Psoas muscle (tissue), 8 donors: ENCODE results near the gene OR51B5. TPM values are rescaled to one million over a fixed set of nuclear protein-coding genes. Genes with fewer than 3 reads are reported as not detected.
"Not testable (repeated sequence)": the region's sequence is repeated elsewhere in the genome, so short reads cannot be mapped to it uniquely, and the experiment has no call there.

ENCODE experiments used
- ATAC-seq, 4 donors: fragments of 200-7000 bp; cut with Tn5 transposase; one replicate each; pipeline ENCODE4 v1.9.1; 2020; ENCODE audit warnings: moderate library complexity in 3 of 4, mild to moderate bottlenecking in 2 of 4
- DNase-seq, 2 donors: peaks; one replicate each; pipeline ENCODE4 v3.0.0-alpha.2; 2020
- H3K27ac ChIP-seq: fragments of 200-600 bp; one replicate; pipeline ENCODE4 v1.8.0; 2022
- H3K27me3 ChIP-seq, 3 donors: fragments of 200-600 bp in 1 of 3; one replicate each; pipeline versions ENCODE4 v1.6.1 to v1.8.0; 2013 to 2022; ENCODE audit warnings: low read length in 2 of 3, mild to moderate bottlenecking in 2 of 3, moderate library complexity in 1 of 3; ENCODE audit not compliant: insufficient read depth in 3 of 3
- H3K36me3 ChIP-seq, 2 donors: fragments of 200-600 bp in 1 of 2; one replicate each; pipeline versions ENCODE4 v1.6.1 to v1.8.0; 2013 to 2022; ENCODE audit warnings: low read depth in 1 of 2, mild to moderate bottlenecking in 1 of 2, moderate library complexity in 1 of 2; ENCODE audit not compliant: insufficient read depth in 1 of 2
- H3K4me1 ChIP-seq: fragments of 200-600 bp; one replicate; pipeline ENCODE4 v1.8.0; 2022
- H3K4me3 ChIP-seq: fragments of 200-600 bp; one replicate; pipeline ENCODE4 v1.8.0; 2022; ENCODE audit warnings: mild to moderate bottlenecking
- H3K9me3 ChIP-seq: fragments of 200-600 bp; one replicate; pipeline ENCODE4 v1.8.0; 2022
- WGBS, 3 donors: extraction: QIAGEN DNeasy Blood & Tissue Kit; methylation state at CpG; one replicate each; pipeline versions ENCODE4 v1.1.6 to v1.1.7; 2013; 5-methylcytosine and 5-hydroxymethylcytosine counted together
- intact Hi-C, 2 donors: fragments of 100-400 bp; cut with DNase I; formaldehyde crosslinking; loops; one replicate each; pipeline versions ENCODE4 v1.11.0 to v1.14.2; 2022
- polyA plus RNA-seq, 3 donors: library from polyadenylated mRNA; stranded (reverse); fragments of 200-250 nt; gene quantifications; one replicate each; pipeline ENCODE4 v1.2.3, GENCODE V29; 2013
- total RNA-seq, 4 donors: library from RNA; stranded (reverse); fragmentation: NEBNext Ultra II Directional in 2 of 4; extraction: Animal tissue kit (Norgen Biotek cat#: 25700) in 2 of 4; gene quantifications; one replicate each; pipeline versions ENCODE4 v1.2.1 to v1.2.4, GENCODE V29; 2021 to 2023
- TF ChIP-seq, protein P1 (sequence below): fragments of 200-600 bp; IDR thresholded peaks from one replicate; pipeline ENCODE4 v1.8.0; 2022; ENCODE audit warnings: antibody characterized with exemption
- donor health status: healthy with polysubstance abuse.
- donor health status: DM: no; HTN: no; CAD: no; lungs with moderate emphysema.
- donor health status: Bipolar disorder and iron deficiency.
- donor health status: healthy.
- donor health status: DM: yes; HTN: yes; CAD: no.
- donor health status: DM: no; HTN: no; CAD: no.
- donor health status: DM: no; HTN: no; CAD: no.
- donor health status: DM: yes; HTN: yes; CAD: no.

The OR51B5 gene
- total and polyA plus RNA-seq, 7 donors: not detected

- Histone ChIP-seq H3K27me3 (no peaks in the 10 kb centered on the region), H3K9me3 (no peaks in the 10 kb centered on the region), H3K4me3 (no peak overlapping the region), H3K36me3 (no peaks in the 10 kb centered on the region), H3K27ac (no peak overlapping the region), H3K4me1 (no peaks in the 10 kb centered on the region)
- TF ChIP-seq, protein P1, sequence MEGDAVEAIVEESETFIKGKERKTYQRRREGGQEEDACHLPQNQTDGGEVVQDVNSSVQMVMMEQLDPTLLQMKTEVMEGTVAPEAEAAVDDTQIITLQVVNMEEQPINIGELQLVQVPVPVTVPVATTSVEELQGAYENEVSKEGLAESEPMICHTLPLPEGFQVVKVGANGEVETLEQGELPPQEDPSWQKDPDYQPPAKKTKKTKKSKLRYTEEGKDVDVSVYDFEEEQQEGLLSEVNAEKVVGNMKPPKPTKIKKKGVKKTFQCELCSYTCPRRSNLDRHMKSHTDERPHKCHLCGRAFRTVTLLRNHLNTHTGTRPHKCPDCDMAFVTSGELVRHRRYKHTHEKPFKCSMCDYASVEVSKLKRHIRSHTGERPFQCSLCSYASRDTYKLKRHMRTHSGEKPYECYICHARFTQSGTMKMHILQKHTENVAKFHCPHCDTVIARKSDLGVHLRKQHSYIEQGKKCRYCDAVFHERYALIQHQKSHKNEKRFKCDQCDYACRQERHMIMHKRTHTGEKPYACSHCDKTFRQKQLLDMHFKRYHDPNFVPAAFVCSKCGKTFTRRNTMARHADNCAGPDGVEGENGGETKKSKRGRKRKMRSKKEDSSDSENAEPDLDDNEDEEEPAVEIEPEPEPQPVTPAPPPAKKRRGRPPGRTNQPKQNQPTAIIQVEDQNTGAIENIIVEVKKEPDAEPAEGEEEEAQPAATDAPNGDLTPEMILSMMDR: no peak
- DNase-seq: no peak
- no peak for ATAC-seq
- 50 to 58% (median 58%) methylated on average over 1 to 2 of the region's 2 CpGs for WGBS, 3 donors
- intact Hi-C loops: no loop called here
Observed at GRCh38 chr11:5364214-5364613, 20.9 kb upstream of the OR51B5 start.

DNA sequence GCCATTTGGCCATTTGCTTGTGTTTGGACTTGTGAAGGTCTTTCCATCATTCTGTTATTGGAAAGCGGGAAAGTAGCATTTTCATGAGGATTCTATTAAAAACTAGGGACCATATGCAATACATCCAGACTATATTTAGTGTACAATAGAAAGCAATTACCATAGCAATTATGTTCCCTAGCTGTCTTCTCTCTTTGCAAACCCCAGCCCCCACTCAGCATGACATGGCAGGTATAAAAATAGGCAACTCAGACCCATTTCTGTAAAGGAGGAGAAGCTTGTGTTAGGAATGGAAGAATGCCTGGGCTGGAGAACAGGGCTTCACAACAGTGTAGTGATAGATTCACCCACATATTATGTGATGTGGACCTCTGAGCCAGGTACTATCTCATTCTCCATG is 20.4 kb upstream of the OR51B5 start:
- Histone ChIP-seq H3K9me3 (no peaks in the 10 kb centered on the region), H3K36me3 (no peaks in the 10 kb centered on the region), H3K27me3 (no peaks in the 10 kb centered on the region), H3K27ac (no peak overlapping the region), H3K4me1 (no peaks in the 10 kb centered on the region), H3K4me3 (no peak overlapping the region)
- intact Hi-C loops: no loop called here
- WGBS, 3 donors: 86 to 91% (median 87%) methylated on average over 1 of the region's 1 CpG
- DNase-seq (no peak), ATAC-seq (no peak)
- TF ChIP-seq, protein P1: no peak

DNA sequence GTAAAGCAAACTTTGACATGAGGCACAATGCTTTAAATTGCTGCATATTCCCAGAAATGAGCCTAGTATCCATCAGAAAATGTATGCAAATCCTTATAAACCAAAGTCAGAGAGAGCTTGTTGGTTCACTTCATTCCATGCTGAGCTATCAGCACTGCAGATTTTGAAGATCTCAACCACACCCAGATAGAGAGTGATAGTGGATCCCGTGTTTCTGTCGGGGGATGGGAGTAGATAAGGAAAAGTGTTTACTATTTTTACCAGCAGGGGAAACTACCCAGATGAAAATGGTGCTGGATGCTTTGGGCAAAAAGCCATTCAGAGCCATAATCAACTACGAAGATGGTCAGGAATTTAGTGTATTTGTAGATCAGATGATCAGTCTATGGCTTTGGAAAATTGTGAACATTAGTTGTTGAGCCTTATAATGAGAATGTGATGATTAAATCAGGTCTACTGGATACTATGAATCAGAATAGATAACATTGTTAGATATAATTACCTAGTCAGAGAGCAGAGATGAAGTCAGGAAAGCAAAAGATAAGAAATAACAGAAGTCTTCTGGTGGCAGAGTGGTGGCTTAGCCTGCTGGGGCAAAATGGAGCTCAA is 18.8 kb upstream of the OR51B5 start:
- TF ChIP-seq, protein P1: no peak
- Histone ChIP-seq H3K27me3 (no peaks in the 10 kb centered on the region), H3K36me3 (no peaks in the 10 kb centered on the region), H3K4me1 (no peaks in the 10 kb centered on the region), H3K4me3 (no peak overlapping the region), H3K27ac (no peak overlapping the region), H3K9me3 (no peaks in the 10 kb centered on the region)
- ATAC-seq (no peak), DNase-seq (no peak)
- intact Hi-C loops: no loop called here
- WGBS, 3 donors: 47 to 83% (median 71%) methylated on average over 3 of the region's 3 CpGs

- DNase-seq, ATAC-seq: not testable (repeated sequence)
- whole genome bisulfite sequencing, 3 donors: 82 to 92% (median 88%) methylated on average over 1 to 5 of the region's 5 CpGs
Observed at GRCh38 chr11:5356031-5356430, 12.7 kb upstream of the OR51B5 start.

DNA sequence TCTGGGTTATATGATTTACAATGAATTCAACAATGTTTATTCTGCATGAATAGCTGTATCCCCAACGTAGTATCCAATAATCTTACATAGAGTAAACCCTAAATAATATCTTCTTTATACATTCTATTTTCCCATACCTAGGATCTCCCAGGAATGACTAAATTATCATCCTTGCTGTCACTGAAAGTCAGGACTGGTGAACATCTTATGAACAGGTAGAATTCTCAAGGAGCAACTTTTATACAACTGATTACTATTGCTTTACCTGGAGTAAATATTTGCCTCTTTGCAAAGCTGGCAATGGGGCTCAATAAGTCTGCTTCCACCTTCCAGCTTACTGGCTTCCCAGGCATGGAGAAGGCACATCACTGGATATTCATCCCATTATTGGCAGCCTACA is 7.9 kb upstream of the OR51B5 start, which contains the start of gene OR51B6:
Gene OR51B6 (plus strand): TSS at position 301 of the 400 bp plus-strand sequence. CDS start 0 bp downstream, at position 301.
- no peaks in the 10 kb centered on the region for H3K9me3 ChIP-seq
- intact Hi-C loops: no loop called here
- no peak for ATAC-seq

More at GRCh38 chr11:5356031-5356430, 12.7 kb upstream of the OR51B5 start:
- H3K4me1 ChIP-seq, H3K27me3 ChIP-seq, H3K4me3 ChIP-seq, intact Hi-C loops, H3K36me3 ChIP-seq, H3K27ac ChIP-seq, H3K9me3 ChIP-seq: not testable (repeated sequence)

More for the DNA sequence above, 7.9 kb upstream of the OR51B5 start, which contains the start of gene OR51B6:
- no peaks in the 10 kb centered on the region for H3K27me3 ChIP-seq
- no peak within 1 kb of the TSS for H3K27ac ChIP-seq
- H3K4me3 ChIP-seq: no peak within 1 kb of the TSS
- H3K36me3 ChIP-seq: no peaks in the 10 kb centered on the region
- no peak for DNase-seq
- 50 to 61% (median 53%) methylated on average over 1 of the region's 1 CpG for WGBS, 3 donors
- TF ChIP-seq, protein P1: no peak
- no peaks in the 10 kb centered on the region for H3K4me1 ChIP-seq
